DMS153 treated with DMSO at 0.1 percent for 48 hours (cell line): ENCODE data around the gene HBM.
"Not testable (repeated sequence)": the region's sequence is repeated elsewhere in the genome, so short reads cannot be mapped to it uniquely, and the experiment has no call there.

ENCODE experiments used
- DNase-seq: peaks from one replicate; lab custom pipeline; 2025; ENCODE audit not compliant: unreplicated experiment; lab: John Stamatoyannopoulos, UW

The HBM gene

GRCh38 chr16:165539-166374 is at the start of gene HBM:
Gene HBM, plus strand, starts transcription at chr16:165978. Its CDS starts 20 bp downstream, at chr16:165998.
- no peak for DNase-seq

GRCh38 chr16:116015-116414 is 49.8 kb upstream of the HBM start:
- DNase-seq, result no peak

- peak; percentile 53 for DNase-seq
Observed at GRCh38 chr16:117379-118365, 48.1 kb upstream of the HBM start.

GRCh38 chr16:118857-119256 is 46.9 kb upstream of the HBM start:
- no peak for DNase-seq

- no peak for DNase-seq
Observed at GRCh38 chr16:119295-119694, 46.5 kb upstream of the HBM start.

GRCh38 chr16:119835-120491 is 45.8 kb upstream of the HBM start:
- DNase-seq, result no peak

- DNase-seq, result no peak
Observed at GRCh38 chr16:120756-121155, 45.0 kb upstream of the HBM start.

- no peak for DNase-seq
Observed at GRCh38 chr16:122361-122760, 43.4 kb upstream of the HBM start.

GRCh38 chr16:123558-124350 is 42.0 kb upstream of the HBM start:
- DNase-seq, result not testable (repeated sequence)

GRCh38 chr16:125011-125410 is 40.8 kb upstream of the HBM start:
- DNase-seq, result no peak

- no peak for DNase-seq
Observed at GRCh38 chr16:129075-129474, 36.7 kb upstream of the HBM start.

GRCh38 chr16:130533-131173 is 35.1 kb upstream of the HBM start:
- DNase-seq, result no peak

- DNase-seq, result no peak
Observed at GRCh38 chr16:132120-132519, 33.7 kb upstream of the HBM start.

- DNase-seq, result no peak
Observed at GRCh38 chr16:133716-134115, 32.1 kb upstream of the HBM start.

- no peak for DNase-seq
Observed at GRCh38 chr16:138049-138417, 27.7 kb upstream of the HBM start.

GRCh38 chr16:140175-140857 is 25.5 kb upstream of the HBM start:
- no peak for DNase-seq

- no peak for DNase-seq
Observed at GRCh38 chr16:142405-142967, 23.3 kb upstream of the HBM start.

GRCh38 chr16:143047-143446 is 22.7 kb upstream of the HBM start:
- no peak for DNase-seq

GRCh38 chr16:143456-143855 is 22.3 kb upstream of the HBM start:
- no peak for DNase-seq
